ENCODE results near the gene SLC6A13. TPM values are rescaled to one million over a fixed set of nuclear protein-coding genes. Genes with fewer than 3 reads are reported as not detected.

The SLC6A13 gene
- total RNA-seq, 1 experiment from 2014 or later = not detected

- Histone ChIP-seq H3F3A (ENCODE audit: low read length, unreplicated experiment) (no peaks in the 10 kb centered on the region), H3K36me3 (ENCODE audit: low read depth, low read length) (no peaks in the 10 kb centered on the region), H3K27ac (ENCODE audit: low read length) (no peak overlapping the region), H3K4me2 (ENCODE audit: low read length) (no peak overlapping the region), H3K79me2 (ENCODE audit: low read length) (no peaks in the 10 kb centered on the region), H3K9me3 (ENCODE audit: low read length) (no peaks in the 10 kb centered on the region), H2AFZ (ENCODE audit: low read length) (no peak overlapping the region), H3K9me2 (replicated peaks; ENCODE audit: low read length) (no peaks in the 10 kb centered on the region), H3K9ac (ENCODE audit: low read length) (no peak overlapping the region), H4K20me1 (ENCODE audit: low read length) (no peaks in the 10 kb centered on the region), H3K4me1 (ENCODE audit: insufficient read depth, low read length) (no peaks in the 10 kb centered on the region), H3K4me3 (ENCODE audit: low read length) (no peak overlapping the region), H3K27me3 (ENCODE audit: low read length) (peaks cover 69% of the 10 kb centered on the region)
- ATAC-seq = no peak
- ChIA-PET POLR2A (ENCODE audit: unreplicated experiment) (no interaction called here), CTCF (no interaction called here)
- intact Hi-C loops (cut with micrococcal nuclease) = no loop called here
- no peak for DNase-seq
- no peak for TF ChIP-seq EZH2 (IDR thresholded peaks at IDR 0.05; ENCODE audit: low read length, unreplicated experiment)
- TF ChIP-seq EZH2phosphoT487 (IDR thresholded peaks at IDR 0.05; ENCODE audit: borderline replicate concordance, low read length) = no peak
- no peak for TF ChIP-seq CTCF (conservative IDR thresholded peaks at IDR 0.05; ENCODE audit: low read depth, low read length)
- no TSS peak for BruUV-seq (replicated peaks)
Observed at GRCh38 chr12:229441-230191, 33.0 kb downstream of the SLC6A13 start.

GRCh38 chr12:228846-229200, 33.8 kb downstream of the SLC6A13 start:
- no peaks in the 10 kb centered on the region for H3F3A ChIP-seq (ENCODE audit: low read length, unreplicated experiment)
- no peaks in the 10 kb centered on the region for H4K20me1 ChIP-seq (ENCODE audit: low read length)
- CTCF ChIA-PET = no interaction called here
- H3K9ac ChIP-seq (ENCODE audit: low read length) = no peak overlapping the region
- ATAC-seq = no peak
- H3K9me2 ChIP-seq (replicated peaks; ENCODE audit: low read length) = no peaks in the 10 kb centered on the region
- TF ChIP-seq CTCF (conservative IDR thresholded peaks at IDR 0.05; ENCODE audit: low read depth, low read length) (no peak), EZH2phosphoT487 (IDR thresholded peaks at IDR 0.05; ENCODE audit: borderline replicate concordance, low read length) (no peak), EZH2 (IDR thresholded peaks at IDR 0.05; ENCODE audit: low read length, unreplicated experiment) (no peak)
- H3K79me2 ChIP-seq (ENCODE audit: low read length) = no peaks in the 10 kb centered on the region
- no peaks in the 10 kb centered on the region for H3K9me3 ChIP-seq (ENCODE audit: low read length)
- POLR2A ChIA-PET (ENCODE audit: unreplicated experiment) = no interaction called here
- H2AFZ ChIP-seq (ENCODE audit: low read length) = no peak overlapping the region
- H3K4me2 ChIP-seq (ENCODE audit: low read length) = no peak overlapping the region
- no TSS peak for BruUV-seq (replicated peaks)
- H3K36me3 ChIP-seq (ENCODE audit: low read depth, low read length) = no peaks in the 10 kb centered on the region
- peaks cover 69% of the 10 kb centered on the region for H3K27me3 ChIP-seq (ENCODE audit: low read length)
- no peak overlapping the region for H3K27ac ChIP-seq (ENCODE audit: low read length)
- H3K4me1 ChIP-seq (ENCODE audit: insufficient read depth, low read length) = no peaks in the 10 kb centered on the region
- no peak for DNase-seq
- intact Hi-C loops (cut with micrococcal nuclease) = no loop called here
- H3K4me3 ChIP-seq (ENCODE audit: low read length) = no peak overlapping the region

All from PC-3 (cell line).